Measurements from ENCODE around the gene EXOSC9. TPM values are rescaled to one million over a fixed set of nuclear protein-coding genes. Genes with fewer than 3 reads are reported as not detected.

EXOSC9 gene
- total and polyA plus RNA-seq, 2 experiments from 2014 or later, result 71.9 to 105 TPM

GRCh38 chr4:121789960-121790829, 10.9 kb upstream of the EXOSC9 start (continued):
- TF ChIP-seq ZNF462 (CRISPR knock-in tag; IDR thresholded peaks at IDR 0.05) (no peak), CTCF (conservative IDR thresholded peaks at IDR 0.05; ENCODE audit: low read depth in 2 of 2) (no peak)

GRCh38 chr4:121790976-121791375, 10.1 kb upstream of the EXOSC9 start:
- Histone ChIP-seq H3K27me3 (ENCODE audit: insufficient read depth) (no peaks in the 10 kb centered on the region), H4K20me1 (replicated peaks; ENCODE audit: insufficient read depth) (no peaks in the 10 kb centered on the region), H3K36me3 (ENCODE audit: insufficient read depth) (no peaks in the 10 kb centered on the region), H3K27ac (ENCODE audit: low read depth) (no peak overlapping the region), H3K9me2 (ENCODE audit: insufficient read depth) (no peaks in the 10 kb centered on the region), H3K4me1 (ENCODE audit: insufficient read depth) (peaks cover 12% of the 10 kb centered on the region), H2AFZ (no peak overlapping the region), H3K79me2 (replicated peaks; ENCODE audit: insufficient read depth) (no peaks in the 10 kb centered on the region), H3K4me2 (no peak overlapping the region), H3F3A (replicated peaks; ENCODE audit: low read depth) (no peaks in the 10 kb centered on the region), H3K4me3 (no peak overlapping the region)
- no peak for DNase-seq (ENCODE audit: low spot score)
- ATAC-seq, result no peak
- peaks cover 27% of the 10 kb centered on the region for H3K4me1 Mint-ChIP-seq
- H3K4me3 Mint-ChIP-seq, result no peak overlapping the region
- peaks cover 2% of the 10 kb centered on the region for H3K27me3 Mint-ChIP-seq (ENCODE audit: insufficient read depth, low read depth, poor library complexity)
- no peaks in the 10 kb centered on the region for H3K9me3 Mint-ChIP-seq
- TF ChIP-seq ZNF462 (CRISPR knock-in tag; IDR thresholded peaks at IDR 0.05), result no peak
- TF ChIP-seq ETS1 (IDR thresholded peaks at IDR 0.05), result no peak
- no peak for TF ChIP-seq POLR2AphosphoS5 (IDR thresholded peaks at IDR 0.05; ENCODE audit: low read depth)
- H3K27ac Mint-ChIP-seq, result no peak overlapping the region
- H3K36me3 Mint-ChIP-seq (ENCODE audit: low read depth), result no peaks in the 10 kb centered on the region

All from GM23338 (cell line).